Fibroblast of mammary gland (primary cell): ENCODE measurements around the gene MGAT5B.
"Not testable (repeated sequence)": the region's sequence is repeated elsewhere in the genome, so short reads cannot be mapped to it uniquely, and the experiment has no call there.

ENCODE experiments used
- DNase-seq: peaks from one replicate; pipeline ENCODE4 v3.0.0-alpha.2; 2010; ENCODE audit warnings: low read depth
- H3K4me3 ChIP-seq: 2 replicates; pipeline ENCODE4 v1.5.1; 2011; ENCODE audit warnings: low read depth, mild to moderate bottlenecking, low read length, moderate library complexity; ENCODE audit not compliant: control insufficient read depth
- TF ChIP-seq, protein P1 (sequence below): conservative IDR thresholded peaks from 2 replicates; pipeline ENCODE4 v1.5.1; 2011; ENCODE audit warnings: low read depth, low read length, inconsistent platforms; ENCODE audit not compliant: control insufficient read depth, insufficient read depth

MGAT5B gene

DNA sequence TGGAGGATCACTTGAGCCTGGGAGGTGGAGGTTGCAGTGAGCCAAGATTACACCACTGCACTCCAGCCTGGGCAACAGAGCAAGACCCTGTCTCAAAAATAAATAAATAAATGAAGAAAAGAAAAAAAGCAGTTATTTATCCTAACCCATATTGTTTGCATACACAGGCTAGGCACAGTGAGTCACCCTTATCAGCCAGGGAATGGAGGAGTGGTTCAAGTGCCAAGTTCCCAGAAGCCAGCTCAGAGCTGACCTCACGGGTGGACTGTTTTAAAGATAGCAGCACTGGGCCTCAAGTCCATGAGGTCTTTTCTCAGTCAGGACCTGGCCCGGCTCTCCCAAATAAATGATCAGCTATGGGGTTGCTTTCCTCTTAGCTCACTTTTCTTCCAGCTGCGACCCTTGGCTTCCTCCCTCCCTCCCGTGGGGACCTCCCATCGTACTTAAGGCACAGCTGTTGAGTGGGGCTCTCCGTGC is 22.6 kb upstream of the MGAT5B start:
- H3K4me3 ChIP-seq: no peak overlapping the region
- DNase-seq: peak; percentile 16
- TF ChIP-seq, protein P1, sequence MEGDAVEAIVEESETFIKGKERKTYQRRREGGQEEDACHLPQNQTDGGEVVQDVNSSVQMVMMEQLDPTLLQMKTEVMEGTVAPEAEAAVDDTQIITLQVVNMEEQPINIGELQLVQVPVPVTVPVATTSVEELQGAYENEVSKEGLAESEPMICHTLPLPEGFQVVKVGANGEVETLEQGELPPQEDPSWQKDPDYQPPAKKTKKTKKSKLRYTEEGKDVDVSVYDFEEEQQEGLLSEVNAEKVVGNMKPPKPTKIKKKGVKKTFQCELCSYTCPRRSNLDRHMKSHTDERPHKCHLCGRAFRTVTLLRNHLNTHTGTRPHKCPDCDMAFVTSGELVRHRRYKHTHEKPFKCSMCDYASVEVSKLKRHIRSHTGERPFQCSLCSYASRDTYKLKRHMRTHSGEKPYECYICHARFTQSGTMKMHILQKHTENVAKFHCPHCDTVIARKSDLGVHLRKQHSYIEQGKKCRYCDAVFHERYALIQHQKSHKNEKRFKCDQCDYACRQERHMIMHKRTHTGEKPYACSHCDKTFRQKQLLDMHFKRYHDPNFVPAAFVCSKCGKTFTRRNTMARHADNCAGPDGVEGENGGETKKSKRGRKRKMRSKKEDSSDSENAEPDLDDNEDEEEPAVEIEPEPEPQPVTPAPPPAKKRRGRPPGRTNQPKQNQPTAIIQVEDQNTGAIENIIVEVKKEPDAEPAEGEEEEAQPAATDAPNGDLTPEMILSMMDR: no peak

DNA sequence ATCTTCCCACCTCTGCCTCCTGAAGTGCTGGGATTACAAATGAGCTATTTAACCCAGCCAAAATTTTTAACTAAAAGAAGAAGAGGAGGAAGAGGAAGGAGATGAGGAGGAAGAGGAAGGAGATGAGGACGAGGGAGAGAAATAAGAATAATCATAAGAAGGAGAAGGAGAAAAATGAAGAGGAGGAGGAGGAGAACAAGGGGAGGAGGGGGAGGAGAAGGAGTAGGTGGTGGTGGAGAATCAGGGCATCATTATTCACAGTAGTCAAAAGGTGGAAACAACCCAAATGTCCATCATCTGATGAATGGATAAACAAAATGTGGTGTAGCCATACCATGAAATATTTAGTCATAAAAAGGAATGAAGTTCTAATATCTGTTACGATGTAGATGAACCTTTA is 21.2 kb upstream of the MGAT5B start:
- no peak for DNase-seq

DNA sequence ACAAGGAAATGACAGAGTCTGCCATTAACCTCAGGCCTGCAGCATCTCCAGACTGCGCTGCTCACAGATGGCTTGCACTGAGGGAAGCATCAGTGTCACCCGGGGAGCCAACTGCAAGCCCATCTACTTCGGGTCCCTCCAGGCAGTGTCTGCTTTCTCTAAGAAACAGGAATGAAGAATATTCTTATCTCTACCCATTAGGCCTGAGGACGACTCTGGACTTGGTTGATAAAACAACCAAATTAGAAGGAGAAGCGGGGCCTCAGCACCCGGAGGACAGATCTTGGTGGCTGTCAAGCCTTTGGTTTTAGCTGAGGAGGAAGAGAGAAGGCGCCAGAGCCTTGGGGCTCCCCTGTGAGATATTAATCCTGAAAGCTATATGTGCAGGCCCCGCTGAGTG is 19.5 kb upstream of the MGAT5B start:
- TF ChIP-seq, protein P1: no peak
- H3K4me3 ChIP-seq: no peak overlapping the region
- no peak for DNase-seq

More for the DNA sequence above, 21.2 kb upstream of the MGAT5B start:
- H3K4me3 ChIP-seq: no peak overlapping the region
- TF ChIP-seq, protein P1: no peak

DNA sequence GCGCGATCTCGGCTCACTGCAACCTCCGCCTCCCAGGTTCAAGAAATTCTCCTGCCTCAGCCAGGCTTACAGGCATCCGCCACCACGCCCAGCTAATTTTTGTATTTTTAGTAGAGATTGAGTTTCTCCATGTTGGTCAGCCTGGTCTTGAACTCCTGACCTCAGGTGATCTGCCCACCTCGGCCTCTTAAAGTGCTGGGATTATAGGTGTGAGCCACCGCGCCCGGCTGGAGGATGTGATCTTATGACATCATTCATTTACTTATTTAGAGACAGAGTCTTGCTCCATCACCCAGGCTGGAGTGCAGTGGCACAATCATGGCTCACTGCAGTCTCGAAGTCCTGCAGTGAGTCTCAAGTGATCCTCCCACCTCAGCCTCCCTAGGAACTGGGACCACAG is 19.0 kb upstream of the MGAT5B start:
- DNase-seq, H3K4me3 ChIP-seq: not testable (repeated sequence)

DNA sequence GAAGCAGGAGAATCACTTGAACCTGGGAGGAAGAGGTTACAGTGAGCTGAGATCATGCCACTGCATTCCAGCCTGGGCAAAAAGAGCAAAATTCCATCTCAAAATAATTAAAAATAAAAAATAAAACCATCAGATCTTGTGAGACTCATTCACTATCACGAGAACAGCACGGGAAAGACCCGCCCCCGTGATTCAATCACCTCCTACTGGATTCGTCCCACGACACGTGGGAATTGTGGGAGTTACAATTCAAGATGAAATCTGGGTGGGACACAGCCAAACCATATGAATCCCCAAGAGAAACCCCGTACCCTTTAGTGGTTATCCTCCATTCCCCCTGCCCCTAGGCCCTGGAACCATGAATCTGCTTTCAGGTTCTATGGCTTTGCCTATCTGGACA is 15.4 kb upstream of the MGAT5B start:
- TF ChIP-seq, protein P1: no peak
- H3K4me3 ChIP-seq: no peak overlapping the region
- no peak for DNase-seq

DNA sequence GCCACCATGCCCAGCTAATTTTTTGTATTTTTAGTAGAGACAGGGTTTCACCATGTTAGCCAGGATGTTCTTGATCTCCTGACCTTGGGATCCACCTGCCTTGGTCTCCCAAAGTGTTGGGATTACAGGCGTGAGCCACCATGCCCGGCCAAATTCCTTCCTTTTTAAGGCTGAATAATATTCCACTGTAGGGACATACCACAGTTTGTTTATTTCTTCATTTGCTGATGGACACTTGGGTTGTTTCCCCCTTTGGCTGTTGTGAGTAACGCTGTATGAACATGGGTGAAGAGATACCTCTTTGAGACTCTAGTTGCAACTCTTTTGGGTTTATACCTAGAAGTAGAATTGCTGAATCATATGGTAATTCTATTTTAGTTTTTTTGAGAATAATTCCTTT is 13.1 kb upstream of the MGAT5B start:
- DNase-seq: no peak
- TF ChIP-seq, protein P1: no peak
- no peak overlapping the region for H3K4me3 ChIP-seq

DNA sequence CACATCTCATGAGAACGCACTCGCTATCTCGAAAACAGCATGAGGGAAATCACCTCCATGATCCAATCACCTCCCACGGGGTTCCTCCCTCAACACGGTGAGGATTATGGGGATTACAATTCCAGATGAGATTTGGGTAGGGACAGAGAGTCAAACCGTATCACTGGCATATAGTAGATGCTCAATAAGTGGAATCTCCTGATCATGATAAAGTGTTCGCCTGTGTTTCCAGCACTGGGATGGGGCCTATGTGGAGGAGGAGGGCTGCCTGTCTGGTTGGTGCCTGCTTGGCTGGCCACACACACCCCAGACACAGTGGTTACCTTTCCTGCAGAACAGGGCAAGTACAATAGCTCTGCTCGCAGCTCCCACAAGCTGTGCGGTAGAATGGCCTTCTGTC is 6.1 kb upstream of the MGAT5B start:
- TF ChIP-seq, protein P1: no peak
- no peak overlapping the region for H3K4me3 ChIP-seq
- DNase-seq: no peak
